GM18867 (cell line): ENCODE data around the gene ZHX3.
"Not testable (repeated sequence)": the region's sequence is repeated elsewhere in the genome, so short reads cannot be mapped to it uniquely, and the experiment has no call there.

Experiments used
- ATAC-seq: cut with Tn5 transposase; IDR thresholded peaks from one replicate; pipeline ENCODE4 v1.9.1; 2021; ENCODE audit warnings: mild to moderate bottlenecking, moderate library complexity; ENCODE audit not compliant: unreplicated experiment

ZHX3 gene

GRCh38 chr20:41139227-41140093, 178.1 kb downstream of the ZHX3 start:
- ATAC-seq: no peak

- no peak for ATAC-seq
Observed at GRCh38 chr20:41138475-41139226, 178.9 kb downstream of the ZHX3 start.

- no peak for ATAC-seq
Observed at GRCh38 chr20:41137614-41138474, 179.7 kb downstream of the ZHX3 start.

GRCh38 chr20:41136680-41137613, 180.6 kb downstream of the ZHX3 start, which contains the start of gene PLCG1:
Gene PLCG1 (plus strand): TSS chr20:41137543. CDS start chr20:41137642, 99 bp downstream.
- ATAC-seq: peak; percentile 60

- no peak for ATAC-seq
Observed at GRCh38 chr20:41135888-41136679, 181.4 kb downstream of the ZHX3 start.

- ATAC-seq: no peak
Observed at GRCh38 chr20:41135187-41135887, 182.2 kb downstream of the ZHX3 start.

GRCh38 chr20:41134362-41135186, 183.0 kb downstream of the ZHX3 start:
- no peak for ATAC-seq

GRCh38 chr20:41133709-41134361, 183.7 kb downstream of the ZHX3 start:
- peak; percentile 55 for ATAC-seq

GRCh38 chr20:41132388-41132775, 185.1 kb downstream of the ZHX3 start:
- ATAC-seq: not testable (repeated sequence)

- ATAC-seq: peak; percentile 23
Observed at GRCh38 chr20:41131594-41132387, 185.7 kb downstream of the ZHX3 start.
